ENCODE results near the gene TPRX1. TPM values are rescaled to one million over a fixed set of nuclear protein-coding genes. Genes with fewer than 3 reads are reported as not detected.
A peak's percentile ranks its signal among the peaks of the same experiment; 100 is the strongest.
"Not testable (repeated sequence)": the region's sequence is repeated elsewhere in the genome, so short reads cannot be mapped to it uniquely, and the experiment has no call there.

Gene TPRX1
- polyA plus RNA-seq, 2 donors, result not detected

DNA sequence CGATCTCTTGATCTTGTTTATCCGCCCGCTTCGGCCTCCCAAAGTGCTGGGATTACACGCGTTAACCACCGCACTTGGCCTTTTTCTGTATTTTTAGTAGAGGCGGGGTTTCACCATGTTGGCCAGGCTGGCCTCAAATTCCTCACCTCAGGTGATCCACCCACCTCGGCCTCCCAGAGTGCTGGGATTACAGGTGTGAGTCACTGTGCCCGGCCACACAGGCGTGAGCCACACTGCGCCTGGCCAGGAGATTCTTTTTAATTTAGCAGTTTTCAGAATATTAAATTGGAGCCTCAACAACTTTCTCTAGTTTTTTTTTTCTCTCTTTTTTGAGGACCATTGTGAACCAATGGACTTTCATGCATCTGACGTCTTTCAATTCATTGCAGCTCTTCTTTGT is 14.5 kb downstream of the TPRX1 start:
- H3K4me1 ChIP-seq (ENCODE audit: control insufficient read depth in 2 of 2, insufficient read depth in 2 of 2, low read length in 1 of 2); H3K27ac ChIP-seq (ENCODE audit: low read depth in 2 of 2, low read length in 1 of 2); H3K4me3 ChIP-seq (ENCODE audit: low read depth in 1 of 2, low read length in 2 of 2); H3K27me3 ChIP-seq (ENCODE audit: control insufficient read depth in 1 of 2, insufficient read depth in 2 of 2, low read length in 2 of 2); H3K36me3 ChIP-seq (ENCODE audit: control insufficient read depth in 2 of 2, insufficient read depth in 2 of 2, low read length in 1 of 2); H3K9me3 ChIP-seq (ENCODE audit: control insufficient read depth in 2 of 2, insufficient read depth in 1 of 2, low read depth in 1 of 2, low read length in 1 of 2): not testable (repeated sequence)
- WGBS, 2 donors, result 73 to 77% methylated on average over 13 of the region's 13 CpGs

DNA sequence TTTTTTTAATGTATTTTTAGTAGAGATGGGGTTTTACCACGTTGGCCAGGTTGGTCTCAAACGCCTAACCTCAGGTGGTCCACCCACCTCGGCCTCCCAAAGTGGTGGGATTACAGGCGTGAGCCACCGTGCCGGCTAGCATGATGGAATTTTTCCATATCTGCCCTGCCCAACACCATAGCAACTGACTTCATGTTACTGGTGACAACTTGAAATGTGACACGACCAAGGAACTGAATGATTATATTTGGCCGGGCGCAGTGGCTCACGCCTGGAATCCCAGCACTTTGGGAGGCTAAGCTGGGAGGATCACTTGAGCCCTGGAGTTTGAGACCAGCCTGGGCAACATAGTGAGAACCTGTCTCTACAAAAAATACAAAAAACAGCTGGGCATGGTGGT is 17.0 kb downstream of the TPRX1 start:
- not testable (repeated sequence) for H3K4me1 ChIP-seq (ENCODE audit: control insufficient read depth in 2 of 2, insufficient read depth in 2 of 2, low read length in 1 of 2); H3K9me3 ChIP-seq (ENCODE audit: control insufficient read depth in 2 of 2, insufficient read depth in 1 of 2, low read depth in 1 of 2, low read length in 1 of 2); H3K27ac ChIP-seq (ENCODE audit: low read depth in 2 of 2, low read length in 1 of 2); H3K27me3 ChIP-seq (ENCODE audit: control insufficient read depth in 1 of 2, insufficient read depth in 2 of 2, low read length in 2 of 2); H3K4me3 ChIP-seq (ENCODE audit: low read depth in 1 of 2, low read length in 2 of 2)
- 77 to 78% methylated on average over 10 of the region's 10 CpGs for WGBS, 2 donors
- peaks cover 3 to 16% of the 10 kb centered on the region in 2 donors for H3K36me3 ChIP-seq (ENCODE audit: control insufficient read depth in 2 of 2, insufficient read depth in 2 of 2, low read length in 1 of 2)

DNA sequence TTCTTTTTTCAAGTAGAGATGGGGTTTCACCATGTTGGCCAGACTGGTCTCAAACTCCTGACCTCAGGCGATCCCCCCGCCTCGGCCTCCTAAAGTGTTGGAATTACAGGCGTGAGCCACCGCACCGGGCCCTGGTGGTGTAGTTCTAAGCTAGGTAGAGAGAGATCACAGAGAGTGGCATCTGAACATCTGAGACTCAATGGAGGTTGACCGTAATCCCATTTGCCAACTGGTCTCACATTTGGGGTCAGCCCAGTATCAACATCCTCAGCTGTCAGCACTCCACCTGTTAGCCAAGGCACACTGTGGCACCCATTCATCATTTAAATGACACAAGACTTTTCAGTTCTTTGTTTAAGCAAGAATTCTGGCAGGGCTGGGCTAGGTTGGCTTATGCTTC is 17.8 kb downstream of the TPRX1 start:
- Histone ChIP-seq H3K36me3 (ENCODE audit: control insufficient read depth in 2 of 2, insufficient read depth in 2 of 2, low read length in 1 of 2) (peaks cover 3 to 23% of the 10 kb centered on the region in 2 donors), H3K27ac (ENCODE audit: low read depth in 2 of 2, low read length in 1 of 2) (no peak overlapping the region), H3K4me3 (ENCODE audit: low read depth in 1 of 2, low read length in 2 of 2) (no peak overlapping the region), H3K4me1 (ENCODE audit: control insufficient read depth in 2 of 2, insufficient read depth in 2 of 2, low read length in 1 of 2) (peaks cover 0 to 2% of the 10 kb centered on the region in 2 donors), H3K9me3 (ENCODE audit: control insufficient read depth in 2 of 2, insufficient read depth in 1 of 2, low read depth in 1 of 2, low read length in 1 of 2) (peaks cover 0 to under 1% of the 10 kb centered on the region in 2 donors), H3K27me3 (ENCODE audit: control insufficient read depth in 1 of 2, insufficient read depth in 2 of 2, low read length in 2 of 2) (no peaks in the 10 kb centered on the region)
- 84 to 91% methylated on average over 7 of the region's 7 CpGs for WGBS, 2 donors

DNA sequence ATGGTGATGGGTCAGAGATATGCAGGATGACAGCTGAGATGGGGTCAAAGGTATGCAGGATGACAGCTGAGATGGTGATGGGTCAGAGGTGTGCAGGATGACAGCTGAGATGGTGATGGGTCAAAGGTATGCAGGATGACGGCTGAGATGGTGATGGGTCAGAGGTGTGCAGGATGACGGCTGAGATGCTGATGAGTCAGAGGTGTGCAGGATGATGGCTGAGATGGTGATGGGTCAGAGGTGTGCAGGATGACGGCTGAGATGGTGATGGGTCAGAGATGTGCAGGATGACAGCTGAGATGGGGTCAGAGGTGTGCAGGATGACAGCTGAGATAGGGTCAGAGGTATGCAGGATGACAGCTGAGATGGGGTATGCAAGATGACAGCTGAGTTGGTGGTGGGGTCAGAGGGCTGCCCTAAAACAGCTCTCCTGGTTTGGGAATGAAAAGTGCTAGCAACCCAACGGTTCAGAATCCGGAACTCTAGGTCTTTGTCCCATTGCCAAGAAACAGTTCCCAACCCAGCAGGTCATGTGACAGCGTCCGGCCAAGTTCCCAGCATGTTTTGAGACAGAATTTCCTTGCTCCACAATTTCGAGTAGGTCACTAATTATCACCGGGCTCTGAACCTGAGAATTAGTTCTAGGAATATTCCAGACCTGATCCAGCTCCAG is 22.6 kb downstream of the TPRX1 start:
- Histone ChIP-seq H3K27ac (ENCODE audit: low read depth in 2 of 2, low read length in 1 of 2) (peak overlapping the region in 1 of 2 donors; percentile 24), H3K27me3 (ENCODE audit: control insufficient read depth in 1 of 2, insufficient read depth in 2 of 2, low read length in 2 of 2) (no peaks in the 10 kb centered on the region), H3K36me3 (ENCODE audit: control insufficient read depth in 2 of 2, insufficient read depth in 2 of 2, low read length in 1 of 2) (peaks cover 3 to 34% of the 10 kb centered on the region in 2 donors), H3K9me3 (ENCODE audit: control insufficient read depth in 2 of 2, insufficient read depth in 1 of 2, low read depth in 1 of 2, low read length in 1 of 2) (peaks cover 0 to 3% of the 10 kb centered on the region in 2 donors), H3K4me3 (ENCODE audit: low read depth in 1 of 2, low read length in 2 of 2) (no peak overlapping the region), H3K4me1 (ENCODE audit: control insufficient read depth in 2 of 2, insufficient read depth in 2 of 2, low read length in 1 of 2) (peaks cover 5 to 15% of the 10 kb centered on the region in 2 donors)
- 38% methylated on average over 9 of the region's 9 CpGs for WGBS, 2 donors

DNA sequence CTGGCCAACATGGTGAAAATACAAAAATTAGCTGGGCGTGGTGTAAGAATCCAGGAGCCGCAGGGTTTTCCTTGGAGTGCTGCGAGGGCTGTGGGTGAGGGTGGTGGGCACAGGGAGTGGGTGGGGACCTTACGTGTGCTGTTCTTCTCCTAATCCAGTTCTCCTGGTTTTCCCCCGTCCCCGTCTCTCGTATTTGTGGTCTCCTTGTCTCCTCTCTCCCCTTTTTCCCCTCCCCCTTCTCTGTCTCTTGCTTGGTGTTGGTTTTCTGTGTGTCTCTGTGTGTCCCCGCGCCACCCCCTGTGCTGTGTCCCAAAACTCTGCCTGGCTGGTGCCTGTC is 24.2 kb downstream of the TPRX1 start:
- no peaks in the 10 kb centered on the region for H3K27me3 ChIP-seq (ENCODE audit: control insufficient read depth in 1 of 2, insufficient read depth in 2 of 2, low read length in 2 of 2)
- H3K36me3 ChIP-seq (ENCODE audit: control insufficient read depth in 2 of 2, insufficient read depth in 2 of 2, low read length in 1 of 2), result peaks cover 3 to 27% of the 10 kb centered on the region in 2 donors
- peak overlapping the region; percentile 91 to 98 for H3K27ac ChIP-seq (ENCODE audit: low read depth in 2 of 2, low read length in 1 of 2)
- H3K9me3 ChIP-seq (ENCODE audit: control insufficient read depth in 2 of 2, insufficient read depth in 1 of 2, low read depth in 1 of 2, low read length in 1 of 2), result peaks cover 0 to 3% of the 10 kb centered on the region in 2 donors
- H3K4me3 ChIP-seq (ENCODE audit: low read depth in 1 of 2, low read length in 2 of 2), result peak overlapping the region; percentile 80 to 92
- 41 to 53% methylated on average over 9 of the region's 9 CpGs for WGBS, 2 donors
- H3K4me1 ChIP-seq (ENCODE audit: control insufficient read depth in 2 of 2, insufficient read depth in 2 of 2, low read length in 1 of 2), result peaks cover 5 to 15% of the 10 kb centered on the region in 2 donors

DNA sequence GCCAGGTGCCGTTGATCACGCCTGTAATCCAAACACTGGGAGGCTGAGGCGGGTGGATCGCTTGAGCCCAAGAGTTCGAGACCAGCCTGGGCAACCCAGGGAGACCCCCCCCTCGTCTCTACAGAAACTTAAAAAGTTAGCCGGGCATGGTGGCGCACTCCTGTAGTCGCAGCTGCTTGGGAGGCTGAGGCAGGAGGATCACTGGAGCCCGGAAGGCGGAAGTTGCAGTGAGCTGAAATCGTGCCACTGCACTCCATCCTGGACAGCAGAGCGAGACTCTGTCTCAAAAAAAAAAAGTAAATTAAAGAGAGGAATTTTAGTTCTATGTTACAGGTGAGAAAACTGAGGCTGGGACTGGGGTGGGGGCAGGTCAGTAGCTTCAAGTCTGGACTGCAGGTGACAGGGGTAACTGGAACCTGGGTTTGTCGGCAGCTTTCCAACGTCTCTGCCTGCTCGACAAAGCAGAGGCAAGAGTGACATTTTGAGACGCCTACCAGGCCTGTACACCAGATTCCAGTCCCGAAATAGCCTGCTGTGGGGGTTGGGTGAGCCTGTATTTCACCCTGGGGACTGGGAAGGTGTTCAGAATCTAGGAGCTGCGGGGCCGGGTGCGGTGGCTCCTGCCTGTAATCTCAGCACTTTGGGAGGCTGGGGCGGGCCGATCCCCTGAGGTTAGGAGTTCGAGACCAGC is 24.7 kb downstream of the TPRX1 start:
- WGBS, 2 donors, result 32 to 40% methylated on average over 24 of the region's 24 CpGs
- peak overlapping the region; percentile 80 to 92 for H3K4me3 ChIP-seq (ENCODE audit: low read depth in 1 of 2, low read length in 2 of 2)
- H3K27me3 ChIP-seq (ENCODE audit: control insufficient read depth in 1 of 2, insufficient read depth in 2 of 2, low read length in 2 of 2), result no peaks in the 10 kb centered on the region
- H3K36me3 ChIP-seq (ENCODE audit: control insufficient read depth in 2 of 2, insufficient read depth in 2 of 2, low read length in 1 of 2), result peaks cover 3 to 27% of the 10 kb centered on the region in 2 donors
- H3K4me1 ChIP-seq (ENCODE audit: control insufficient read depth in 2 of 2, insufficient read depth in 2 of 2, low read length in 1 of 2), result peaks cover 5 to 15% of the 10 kb centered on the region in 2 donors
- peaks cover 0 to 3% of the 10 kb centered on the region in 2 donors for H3K9me3 ChIP-seq (ENCODE audit: control insufficient read depth in 2 of 2, insufficient read depth in 1 of 2, low read depth in 1 of 2, low read length in 1 of 2)
- H3K27ac ChIP-seq (ENCODE audit: low read depth in 2 of 2, low read length in 1 of 2), result peak overlapping the region; percentile 91 to 98

DNA sequence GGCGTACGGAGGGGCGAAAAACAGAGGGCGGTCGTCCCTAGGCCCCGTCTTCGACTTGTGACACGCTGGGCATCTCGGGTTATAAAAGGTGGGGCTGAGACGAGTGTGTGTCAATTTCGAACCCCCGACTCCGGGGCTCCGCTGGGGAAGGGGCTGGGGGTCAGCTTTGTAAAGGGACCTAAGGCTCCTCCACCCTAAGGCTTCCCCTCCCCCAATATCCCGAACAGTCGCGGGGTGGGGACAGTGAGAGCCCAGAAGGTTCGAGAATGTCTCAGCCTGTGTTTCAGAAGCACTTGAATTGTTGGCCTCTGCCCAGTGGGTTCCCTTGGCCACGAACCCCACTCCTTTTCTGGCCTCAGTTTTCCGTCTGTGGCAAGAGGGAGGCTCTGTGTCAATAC is 25.4 kb downstream of the TPRX1 start:
- 0 to 1% methylated on average over 20 of the region's 20 CpGs for WGBS, 2 donors
- peaks cover 0 to 3% of the 10 kb centered on the region in 2 donors for H3K9me3 ChIP-seq (ENCODE audit: control insufficient read depth in 2 of 2, insufficient read depth in 1 of 2, low read depth in 1 of 2, low read length in 1 of 2)
- no peaks in the 10 kb centered on the region for H3K27me3 ChIP-seq (ENCODE audit: control insufficient read depth in 1 of 2, insufficient read depth in 2 of 2, low read length in 2 of 2)
- peak overlapping the region; percentile 91 to 98 for H3K27ac ChIP-seq (ENCODE audit: low read depth in 2 of 2, low read length in 1 of 2)
- H3K36me3 ChIP-seq (ENCODE audit: control insufficient read depth in 2 of 2, insufficient read depth in 2 of 2, low read length in 1 of 2), result peaks cover 0 to 22% of the 10 kb centered on the region in 2 donors
- peaks cover 5 to 15% of the 10 kb centered on the region in 2 donors for H3K4me1 ChIP-seq (ENCODE audit: control insufficient read depth in 2 of 2, insufficient read depth in 2 of 2, low read length in 1 of 2)
- H3K4me3 ChIP-seq (ENCODE audit: low read depth in 1 of 2, low read length in 2 of 2), result peak overlapping the region; percentile 80 to 92

DNA sequence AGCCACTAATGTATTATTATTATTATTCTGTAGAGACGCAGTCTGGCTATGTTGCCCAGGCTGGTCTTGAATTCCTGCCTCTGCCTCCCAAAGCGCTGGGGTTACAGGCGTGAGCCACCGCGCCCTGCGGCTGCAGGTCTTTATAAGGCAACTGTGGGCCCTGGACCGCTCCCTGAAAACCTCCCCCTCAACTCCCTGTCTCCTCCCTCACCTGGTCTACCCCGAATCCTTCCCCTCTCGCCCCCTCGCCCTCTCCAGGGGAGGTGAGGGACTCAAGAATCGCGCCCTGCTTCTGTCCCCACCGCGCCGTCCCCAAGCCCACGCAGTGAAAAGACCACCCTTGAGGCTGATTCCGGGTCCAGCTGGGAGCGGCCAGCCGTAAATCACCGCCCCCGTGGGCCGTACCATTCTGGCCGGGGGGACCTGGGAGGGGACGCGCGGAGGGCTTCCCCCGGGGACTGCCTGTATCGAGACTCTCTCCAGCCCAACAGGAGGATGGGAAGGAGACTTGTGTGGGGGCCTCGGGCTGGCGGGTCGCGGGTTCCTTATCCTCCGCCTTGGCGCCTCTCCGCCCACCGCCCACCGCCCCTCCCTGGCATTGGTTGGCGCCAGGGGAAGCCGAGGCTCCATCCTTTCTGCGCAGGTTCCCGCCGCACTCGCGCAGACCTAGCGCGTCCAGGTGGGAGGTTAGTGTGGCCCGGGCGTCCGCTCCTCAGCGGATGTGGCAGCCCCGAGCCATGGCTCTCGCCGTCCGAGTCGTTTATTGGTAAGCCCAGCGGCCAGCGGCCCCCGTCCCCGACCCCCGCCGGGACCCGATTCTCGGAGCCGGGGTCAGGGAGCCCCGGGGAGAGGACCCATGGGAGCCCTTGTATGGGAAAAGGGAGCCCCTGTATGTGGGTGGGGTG is 26.1 kb downstream of the TPRX1 start, which contains the start of gene SELENOW:
SELENOW (plus strand) TSS at position 655 of the 905 bp plus-strand sequence; CDS start at position 738, 83 bp downstream.
- 1% methylated on average over 59 to 65 of the region's 65 CpGs for WGBS, 2 donors
- H3K4me3 ChIP-seq (ENCODE audit: low read depth in 1 of 2, low read length in 2 of 2), result peak within 1 kb of the TSS; percentile 80 to 92
- H3K27me3 ChIP-seq (ENCODE audit: control insufficient read depth in 1 of 2, insufficient read depth in 2 of 2, low read length in 2 of 2), result no peaks in the 10 kb centered on the region
- peaks cover 5 to 15% of the 10 kb centered on the region in 2 donors for H3K4me1 ChIP-seq (ENCODE audit: control insufficient read depth in 2 of 2, insufficient read depth in 2 of 2, low read length in 1 of 2)
- H3K9me3 ChIP-seq (ENCODE audit: control insufficient read depth in 2 of 2, insufficient read depth in 1 of 2, low read depth in 1 of 2, low read length in 1 of 2), result peaks cover 0 to 3% of the 10 kb centered on the region in 2 donors
- H3K27ac ChIP-seq (ENCODE audit: low read depth in 2 of 2, low read length in 1 of 2), result peak within 1 kb of the TSS; percentile 91 to 98
- peaks cover 0 to 18% of the 10 kb centered on the region in 2 donors for H3K36me3 ChIP-seq (ENCODE audit: control insufficient read depth in 2 of 2, insufficient read depth in 2 of 2, low read length in 1 of 2)

Measured in esophagus (tissue), 2 donors.